ENCODE results near the gene NME1.
"Not testable (repeated sequence)": the region's sequence is repeated elsewhere in the genome, so short reads cannot be mapped to it uniquely, and the experiment has no call there.

Gene NME1

GRCh38 chr17:51166198-51166986, 13.0 kb downstream of the NME1 start, which contains the start of gene NME2:
Gene NME2 (plus strand): TSS chr17:51166411. CDS start chr17:51166831, 420 bp downstream.
- Histone ChIP-seq H4K20me1 (ENCODE audit: insufficient read depth, low read length) (no peaks in the 10 kb centered on the region), H3K4me1 (ENCODE audit: low read length) (peaks cover 15% of the 10 kb centered on the region), H3K27me3 (ENCODE audit: low read depth, low read length) (no peaks in the 10 kb centered on the region), H3K9ac (ENCODE audit: low read length) (peak within 1 kb of the TSS; percentile 82), H3K79me2 (ENCODE audit: low read length) (peaks cover 38% of the 10 kb centered on the region), H3K4me3 (ENCODE audit: low read length) (peak within 1 kb of the TSS; percentile 81), H3K36me3 (replicated peaks; ENCODE audit: low read depth, low read length) (peaks cover 36% of the 10 kb centered on the region), H3K9me3 (ENCODE audit: insufficient read depth, low read length) (no peaks in the 10 kb centered on the region), H2AFZ (ENCODE audit: low read depth, low read length) (peak within 1 kb of the TSS; percentile 73; the same call in 1 of the 2 replicates), H3K4me2 (ENCODE audit: low read length) (peak within 1 kb of the TSS; percentile 98), H3K27ac (ENCODE audit: low read length) (peak within 1 kb of the TSS; percentile 71)
- TF ChIP-seq EZH2phosphoT487 (IDR thresholded peaks at IDR 0.05; ENCODE audit: low read depth): no peak
- no peak for TF ChIP-seq CTCF (IDR thresholded peaks at IDR 0.05; ENCODE audit: low read depth, low read length)

- Histone ChIP-seq H3K79me2 (ENCODE audit: low read length) (peaks cover 38% of the 10 kb centered on the region), H3K4me3 (ENCODE audit: low read length) (peak overlapping the region; percentile 81), H3K27me3 (ENCODE audit: low read depth, low read length) (no peaks in the 10 kb centered on the region), H3K9me3 (ENCODE audit: insufficient read depth, low read length) (no peaks in the 10 kb centered on the region), H3K36me3 (replicated peaks; ENCODE audit: low read depth, low read length) (peaks cover 33% of the 10 kb centered on the region), H3K27ac (ENCODE audit: low read length) (peak overlapping the region; percentile 71), H2AFZ (ENCODE audit: low read depth, low read length) (peak overlapping the region; percentile 12; the same call in 1 of the 2 replicates), H4K20me1 (ENCODE audit: insufficient read depth, low read length) (no peaks in the 10 kb centered on the region), H3K4me1 (ENCODE audit: low read length) (peaks cover 15% of the 10 kb centered on the region), H3K9ac (ENCODE audit: low read length) (peak overlapping the region; percentile 82), H3K4me2 (ENCODE audit: low read length) (peak overlapping the region; percentile 98)
- peak; percentile 78 for TF ChIP-seq CTCF (IDR thresholded peaks at IDR 0.05; ENCODE audit: low read depth, low read length)
- no peak for TF ChIP-seq EZH2phosphoT487 (IDR thresholded peaks at IDR 0.05; ENCODE audit: low read depth)
These were observed 13.9 kb downstream of the NME1 start for GRCh38 chr17:51166987-51167931.

- Histone ChIP-seq H4K20me1 (ENCODE audit: insufficient read depth, low read length) (no peaks in the 10 kb centered on the region), H3K36me3 (replicated peaks; ENCODE audit: low read depth, low read length) (peaks cover 38% of the 10 kb centered on the region), H3K4me3 (ENCODE audit: low read length) (no peak overlapping the region), H2AFZ (ENCODE audit: low read depth, low read length) (no peak overlapping the region), H3K9me3 (ENCODE audit: insufficient read depth, low read length) (no peaks in the 10 kb centered on the region), H3K4me2 (ENCODE audit: low read length) (no peak overlapping the region), H3K9ac (ENCODE audit: low read length) (no peak overlapping the region), H3K27ac (ENCODE audit: low read length) (no peak overlapping the region), H3K4me1 (ENCODE audit: low read length) (peaks cover 15% of the 10 kb centered on the region), H3K27me3 (ENCODE audit: low read depth, low read length) (no peaks in the 10 kb centered on the region), H3K79me2 (ENCODE audit: low read length) (peaks cover 38% of the 10 kb centered on the region)
- TF ChIP-seq EZH2phosphoT487 (IDR thresholded peaks at IDR 0.05; ENCODE audit: low read depth): no peak
- TF ChIP-seq CTCF (IDR thresholded peaks at IDR 0.05; ENCODE audit: low read depth, low read length): no peak
These were observed 16.0 kb downstream of the NME1 start for GRCh38 chr17:51169340-51169739.

GRCh38 chr17:51170736-51171135, 17.4 kb downstream of the NME1 start:
- TF ChIP-seq CTCF (IDR thresholded peaks at IDR 0.05; ENCODE audit: low read depth, low read length): no peak
- TF ChIP-seq EZH2phosphoT487 (IDR thresholded peaks at IDR 0.05; ENCODE audit: low read depth): no peak
- Histone ChIP-seq H3K27ac (ENCODE audit: low read length) (no peak overlapping the region), H3K9ac (ENCODE audit: low read length) (no peak overlapping the region), H3K4me2 (ENCODE audit: low read length) (no peak overlapping the region), H4K20me1 (ENCODE audit: insufficient read depth, low read length) (no peaks in the 10 kb centered on the region), H3K9me3 (ENCODE audit: insufficient read depth, low read length) (no peaks in the 10 kb centered on the region), H3K27me3 (ENCODE audit: low read depth, low read length) (no peaks in the 10 kb centered on the region), H3K4me3 (ENCODE audit: low read length) (no peak overlapping the region), H3K36me3 (replicated peaks; ENCODE audit: low read depth, low read length) (peaks cover 38% of the 10 kb centered on the region), H3K79me2 (ENCODE audit: low read length) (peaks cover 36% of the 10 kb centered on the region), H2AFZ (ENCODE audit: low read depth, low read length) (no peak overlapping the region), H3K4me1 (ENCODE audit: low read length) (peaks cover 6% of the 10 kb centered on the region)

GRCh38 chr17:51172030-51172429, 18.7 kb downstream of the NME1 start:
- not testable (repeated sequence) for H4K20me1 ChIP-seq (ENCODE audit: insufficient read depth, low read length); H3K4me3 ChIP-seq (ENCODE audit: low read length); H3K27me3 ChIP-seq (ENCODE audit: low read depth, low read length); H3K27ac ChIP-seq (ENCODE audit: low read length); H3K4me1 ChIP-seq (ENCODE audit: low read length); H3K4me2 ChIP-seq (ENCODE audit: low read length); H3K9me3 ChIP-seq (ENCODE audit: insufficient read depth, low read length); H3K9ac ChIP-seq (ENCODE audit: low read length); H2AFZ ChIP-seq (ENCODE audit: low read depth, low read length)
- peaks cover 38% of the 10 kb centered on the region for H3K36me3 ChIP-seq (replicated peaks; ENCODE audit: low read depth, low read length)
- peaks cover 26% of the 10 kb centered on the region for H3K79me2 ChIP-seq (ENCODE audit: low read length)
